Adrenal gland (tissue), 12 donors: ENCODE results near the gene GTPBP1. TPM values are rescaled to one million over a fixed set of nuclear protein-coding genes. Genes with fewer than 3 reads are reported as not detected.

Experiments
- DNase-seq, 7 donors: peaks; one replicate each; pipeline ENCODE4 v3.0.0-alpha.2; 2019 to 2020
- H3K27ac ChIP-seq, 5 donors: fragments of 200-600 bp; sonication (generic) in 4 of 5; 1 replicate in 3 of 5; 2 replicates in 2 of 5; pipeline versions ENCODE4 v1.5.1 to v1.8.0; 2016 to 2020; ENCODE audit warnings: mild to moderate bottlenecking in 1 of 5
- H3K27me3 ChIP-seq: fragments of 200-600 bp; 2 replicates; pipeline ENCODE4 v1.8.0; 2021
- H3K36me3 ChIP-seq, 2 donors: fragments of 200-600 bp; replicated peaks in 1 of 2; 1 replicate in 1 of 2; 2 replicates in 1 of 2; pipeline versions ENCODE4 v1.5.1 to v1.8.0; 2018 to 2022
- H3K4me1 ChIP-seq, 2 donors: fragments of 200-600 bp; replicated peaks in 1 of 2; 1 replicate in 1 of 2; 2 replicates in 1 of 2; pipeline versions ENCODE4 v1.5.1 to v1.8.0; 2018 to 2021
- H3K4me3 ChIP-seq, 4 donors: fragments of 200-600 bp; sonication (generic) in 3 of 4; one replicate each; pipeline ENCODE4 v1.5.1; 2016 to 2018
- H3K9me3 ChIP-seq, 3 donors: fragments of 200-600 bp; sonication (generic) in 1 of 3; replicated peaks in 1 of 3; 1 replicate in 2 of 3; 2 replicates in 1 of 3; pipeline versions ENCODE4 v1.5.1 to v1.8.0; 2016 to 2021
- POLR2A ChIP-seq, 2 donors: fragments of 450-650 bp; IDR thresholded peaks; one replicate each; pipeline ENCODE4 v1.6.1; 2017; ENCODE audit warnings: antibody characterized with exemption in 2 of 2, mild to moderate bottlenecking in 2 of 2, moderate library complexity in 1 of 2
- WGBS, 4 donors: extraction: QIAGEN DNeasy Blood & Tissue Kit in 2 of 4; methylation state at CpG; one replicate each; pipeline versions ENCODE4 v1.1.5 to v1.1.7; 2013 to 2017; 5-methylcytosine and 5-hydroxymethylcytosine counted together
- intact Hi-C, 2 donors: fragments of 100-400 bp; cut with DNase I; formaldehyde crosslinking; loops; one replicate each; pipeline versions ENCODE4 v1.14.1 to v1.15.0; 2022 to 2023
- polyA plus RNA-seq, 3 donors: library from polyadenylated mRNA; stranded (reverse); fragments of 200-250 nt in 2 of 3; fragments of 350-450 nt in 1 of 3; fragmentation: Illumina TruSeq in 1 of 3; extraction: RNeasy Lipid Tissue Mini Kit (QIAGEN cat#74804) in 1 of 3; gene quantifications; one replicate each; pipeline ENCODE4 v1.2.3, GENCODE V29; 2013 to 2014
- total RNA-seq, 9 donors: library from RNA; depleted of rRNA in 4 of 9; stranded (reverse); fragments of >200 nt in 4 of 9; fragments of 120-200 nt in 1 of 9; fragmentation: NEBNext Ultra II Directional in 1 of 9; extraction: Animal tissue kit (Norgen Biotek cat#: 25700) in 1 of 9; gene quantifications; one replicate each; pipeline versions ENCODE4 v1.1.0 to v1.2.4, GENCODE V29; 2013 to 2023
- TF ChIP-seq, protein P1 (sequence below), 6 experiments: fragments of 450-650 bp in 4 of 6; fragments of 200-600 bp in 2 of 6; sonication (generic) in 1 of 6; IDR thresholded peaks; 1 replicate in 5 of 6; 2 replicates in 1 of 6; pipeline versions ENCODE4 v1.5.1 to v1.8.0; 2016 to 2021; ENCODE audit warnings: antibody characterized with exemption in 6 of 6, mild to moderate bottlenecking in 2 of 6, moderate library complexity in 1 of 6
- donor health status: healthy with polysubstance abuse.
- donor health status: Bipolar disorder and iron deficiency.
- donor health status: DM: yes; HTN: yes; CAD: no.
- donor health status: DM: no; HTN: no; CAD: no.
- donor health status: DM: no; HTN: no; CAD: no.
- donor health status: DM: yes; HTN: yes; CAD: no.

Gene GTPBP1
- total and polyA plus RNA-seq, 12 donors: 14.0 to 56.9 (median 37.0) TPM

DNA sequence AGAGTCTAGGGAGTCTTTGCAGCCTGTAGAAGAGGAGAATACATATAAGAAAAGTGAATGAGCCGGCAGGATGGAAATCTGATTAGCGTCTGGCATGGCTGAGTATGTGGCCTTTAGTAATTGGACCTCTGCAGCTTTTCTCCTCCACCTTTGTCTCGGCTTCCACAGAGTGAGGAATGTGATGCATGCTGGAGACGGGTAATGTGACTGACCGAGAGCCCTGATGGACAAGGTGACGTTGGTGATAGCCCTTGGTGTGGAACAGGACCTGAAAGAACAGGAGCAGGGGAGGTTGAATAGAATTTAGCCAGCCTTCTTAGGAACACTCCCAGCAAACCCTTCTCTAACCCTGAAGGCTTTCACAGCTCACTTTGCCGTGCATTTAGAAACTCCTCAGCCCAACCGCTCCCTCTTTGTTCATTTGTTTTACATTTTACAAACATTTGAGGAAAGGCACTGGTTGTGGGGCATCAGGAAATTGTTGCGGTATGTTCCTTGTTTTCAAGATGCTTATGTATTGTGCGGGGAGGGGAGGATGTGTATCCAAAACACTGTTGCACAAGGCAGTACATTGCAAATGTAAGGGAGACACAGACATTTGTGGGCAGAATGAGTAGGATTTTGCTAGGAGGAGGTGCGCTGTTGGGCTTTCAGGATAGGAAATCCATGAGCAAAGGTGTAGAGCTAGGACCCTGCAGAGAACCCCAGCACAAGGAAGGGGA is 6.9 kb downstream of the GTPBP1 start:
- Histone ChIP-seq H3K4me3 (no peak overlapping the region), H3K9me3 (no peaks in the 10 kb centered on the region), H3K4me1 (peaks cover 0 to 26% of the 10 kb centered on the region in 2 donors), H3K36me3 (peaks cover 0 to 19% of the 10 kb centered on the region in 2 donors), H3K27me3 (no peaks in the 10 kb centered on the region), H3K27ac (no peak overlapping the region)
- WGBS, 4 donors: 85 to 91% (median 86%) methylated on average over 11 of the region's 11 CpGs
- intact Hi-C loops: no loop called here
- TF ChIP-seq POLR2A (IDR thresholded peaks at IDR 0.05): no peak
- TF ChIP-seq, protein P1, sequence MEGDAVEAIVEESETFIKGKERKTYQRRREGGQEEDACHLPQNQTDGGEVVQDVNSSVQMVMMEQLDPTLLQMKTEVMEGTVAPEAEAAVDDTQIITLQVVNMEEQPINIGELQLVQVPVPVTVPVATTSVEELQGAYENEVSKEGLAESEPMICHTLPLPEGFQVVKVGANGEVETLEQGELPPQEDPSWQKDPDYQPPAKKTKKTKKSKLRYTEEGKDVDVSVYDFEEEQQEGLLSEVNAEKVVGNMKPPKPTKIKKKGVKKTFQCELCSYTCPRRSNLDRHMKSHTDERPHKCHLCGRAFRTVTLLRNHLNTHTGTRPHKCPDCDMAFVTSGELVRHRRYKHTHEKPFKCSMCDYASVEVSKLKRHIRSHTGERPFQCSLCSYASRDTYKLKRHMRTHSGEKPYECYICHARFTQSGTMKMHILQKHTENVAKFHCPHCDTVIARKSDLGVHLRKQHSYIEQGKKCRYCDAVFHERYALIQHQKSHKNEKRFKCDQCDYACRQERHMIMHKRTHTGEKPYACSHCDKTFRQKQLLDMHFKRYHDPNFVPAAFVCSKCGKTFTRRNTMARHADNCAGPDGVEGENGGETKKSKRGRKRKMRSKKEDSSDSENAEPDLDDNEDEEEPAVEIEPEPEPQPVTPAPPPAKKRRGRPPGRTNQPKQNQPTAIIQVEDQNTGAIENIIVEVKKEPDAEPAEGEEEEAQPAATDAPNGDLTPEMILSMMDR (IDR thresholded peaks at IDR 0.05): no peak
- DNase-seq: peak in 1 of 7 donors; percentile 44

GRCh38 chr22:38713921-38714320 is 8.2 kb downstream of the GTPBP1 start:
- Histone ChIP-seq H3K36me3 (peaks cover 0 to 22% of the 10 kb centered on the region in 2 donors), H3K27me3 (no peaks in the 10 kb centered on the region), H3K4me3 (no peak overlapping the region), H3K27ac (no peak overlapping the region), H3K9me3 (no peaks in the 10 kb centered on the region), H3K4me1 (peaks cover 0 to 26% of the 10 kb centered on the region in 2 donors)
- TF ChIP-seq, protein P1 (IDR thresholded peaks at IDR 0.05): no peak
- no peak for TF ChIP-seq POLR2A (IDR thresholded peaks at IDR 0.05)
- DNase-seq: peak in 2 of 7 donors; percentile 19 to 51
- intact Hi-C loops: no loop called here
- WGBS, 4 donors: 86 to 92% (median 89%) methylated on average over 8 of the region's 8 CpGs

DNA sequence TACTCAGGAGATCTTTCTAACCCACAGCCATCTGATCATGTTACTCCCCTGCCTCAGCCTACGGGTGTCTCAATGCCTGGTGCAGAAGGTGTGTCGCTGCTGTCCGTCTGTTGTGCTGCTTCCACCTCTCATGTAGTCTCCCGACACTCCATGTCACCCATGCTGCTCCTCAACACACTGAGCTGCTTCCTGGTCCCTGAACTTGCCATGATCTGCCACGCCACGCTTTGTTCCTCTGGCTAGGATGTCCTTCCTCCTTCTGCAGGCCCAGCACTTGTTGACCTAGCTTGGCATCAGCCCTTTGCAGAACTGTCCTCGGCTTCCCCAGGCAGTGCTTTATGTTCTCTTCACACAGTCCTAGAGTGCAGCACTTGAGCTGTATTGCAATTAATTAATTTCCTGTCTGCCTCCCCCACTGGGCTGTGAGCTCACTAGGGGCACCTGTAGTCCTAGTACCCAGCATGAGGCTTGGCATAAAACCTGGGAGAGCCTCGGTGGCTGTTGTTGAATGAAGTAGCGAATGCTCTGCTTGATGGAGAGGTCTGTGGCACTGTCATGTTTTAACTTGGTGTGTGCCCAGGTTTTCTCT is 9.5 kb downstream of the GTPBP1 start:
- H3K4me1 ChIP-seq: peaks cover 0 to 26% of the 10 kb centered on the region in 2 donors
- no peak overlapping the region for H3K4me3 ChIP-seq
- DNase-seq: peak in 3 of 7 donors; percentile 19 to 59 (median 23)
- H3K36me3 ChIP-seq: peaks cover 0 to 22% of the 10 kb centered on the region in 2 donors
- intact Hi-C loops: no loop called here
- WGBS, 4 donors: 80 to 92% (median 86%) methylated on average over 7 to 9 of the region's 9 CpGs
- H3K9me3 ChIP-seq: no peaks in the 10 kb centered on the region
- no peaks in the 10 kb centered on the region for H3K27me3 ChIP-seq
- H3K27ac ChIP-seq: no peak overlapping the region
- no peak for TF ChIP-seq POLR2A (IDR thresholded peaks at IDR 0.05)
- TF ChIP-seq, protein P1 (IDR thresholded peaks at IDR 0.05): no peak

GRCh38 chr22:38715852-38716251 is 10.1 kb downstream of the GTPBP1 start:
- WGBS, 4 donors: 93 to 95% (median 94%) methylated on average over 11 to 15 of the region's 15 CpGs
- DNase-seq: peak in 3 of 7 donors; percentile 17 to 47 (median 25)
- Histone ChIP-seq H3K36me3 (peaks cover 0 to 26% of the 10 kb centered on the region in 2 donors), H3K27ac (no peak overlapping the region), H3K4me3 (no peak overlapping the region), H3K27me3 (no peaks in the 10 kb centered on the region), H3K9me3 (no peaks in the 10 kb centered on the region), H3K4me1 (peaks cover 0 to 26% of the 10 kb centered on the region in 2 donors)
- intact Hi-C loops: no loop called here
- TF ChIP-seq, protein P1 (IDR thresholded peaks at IDR 0.05): no peak
- no peak for TF ChIP-seq POLR2A (IDR thresholded peaks at IDR 0.05)
